NCI-H1930 (cell line): ENCODE measurements around the gene CABP5.

Experiments used
- DNase-seq, 2 experiments: peaks; one replicate each; lab custom pipeline; 2025; lab: John Stamatoyannopoulos, UW

CABP5 gene

GRCh38 chr19:48030073-48030472, 13.8 kb downstream of the CABP5 start:
- no peak for DNase-seq

GRCh38 chr19:48029431-48029830, 14.4 kb downstream of the CABP5 start:
- no peak for DNase-seq

- DNase-seq, result no peak
Measured at GRCh38 chr19:48025480-48025879, 18.4 kb downstream of the CABP5 start.

GRCh38 chr19:48023518-48023917, 20.4 kb downstream of the CABP5 start:
- no peak for DNase-seq

GRCh38 chr19:48023011-48023410, 20.9 kb downstream of the CABP5 start:
- no peak for DNase-seq

GRCh38 chr19:48020686-48021085, 23.2 kb downstream of the CABP5 start:
- no peak for DNase-seq

- no peak for DNase-seq
Measured at GRCh38 chr19:48010932-48011758, 32.7 kb downstream of the CABP5 start.

GRCh38 chr19:48006762-48007161, 37.1 kb downstream of the CABP5 start:
- DNase-seq, result no peak

- DNase-seq, result no peak
Measured at GRCh38 chr19:48004236-48004635, 39.6 kb downstream of the CABP5 start.

GRCh38 chr19:48000846-48001245, 43.0 kb downstream of the CABP5 start:
- DNase-seq, result no peak

GRCh38 chr19:47998800-47999199, 45.1 kb downstream of the CABP5 start:
- DNase-seq, result no peak

GRCh38 chr19:47996230-47996727, 47.6 kb downstream of the CABP5 start:
- DNase-seq, result no peak

GRCh38 chr19:47994209-47994802, 49.6 kb downstream of the CABP5 start, which contains the start of gene ELSPBP1:
TSS of gene ELSPBP1 (plus strand) at chr19:47994632. CDS start at chr19:48008668, 14,036 bp downstream.
- DNase-seq, result no peak

GRCh38 chr19:47992070-47992469, 51.8 kb downstream of the CABP5 start, which contains the start of gene BSPH1:
TSS of gene BSPH1 (minus strand) at chr19:47992170. CDS start at chr19:47992081, 89 bp downstream.
- no peak for DNase-seq

- DNase-seq, result no peak
Measured at GRCh38 chr19:47991191-47991808, 52.6 kb downstream of the CABP5 start.
